ENCODE data around the gene MYL6.

- TF ChIP-seq, protein P1, sequence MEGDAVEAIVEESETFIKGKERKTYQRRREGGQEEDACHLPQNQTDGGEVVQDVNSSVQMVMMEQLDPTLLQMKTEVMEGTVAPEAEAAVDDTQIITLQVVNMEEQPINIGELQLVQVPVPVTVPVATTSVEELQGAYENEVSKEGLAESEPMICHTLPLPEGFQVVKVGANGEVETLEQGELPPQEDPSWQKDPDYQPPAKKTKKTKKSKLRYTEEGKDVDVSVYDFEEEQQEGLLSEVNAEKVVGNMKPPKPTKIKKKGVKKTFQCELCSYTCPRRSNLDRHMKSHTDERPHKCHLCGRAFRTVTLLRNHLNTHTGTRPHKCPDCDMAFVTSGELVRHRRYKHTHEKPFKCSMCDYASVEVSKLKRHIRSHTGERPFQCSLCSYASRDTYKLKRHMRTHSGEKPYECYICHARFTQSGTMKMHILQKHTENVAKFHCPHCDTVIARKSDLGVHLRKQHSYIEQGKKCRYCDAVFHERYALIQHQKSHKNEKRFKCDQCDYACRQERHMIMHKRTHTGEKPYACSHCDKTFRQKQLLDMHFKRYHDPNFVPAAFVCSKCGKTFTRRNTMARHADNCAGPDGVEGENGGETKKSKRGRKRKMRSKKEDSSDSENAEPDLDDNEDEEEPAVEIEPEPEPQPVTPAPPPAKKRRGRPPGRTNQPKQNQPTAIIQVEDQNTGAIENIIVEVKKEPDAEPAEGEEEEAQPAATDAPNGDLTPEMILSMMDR (IDR thresholded peaks at IDR 0.05; ENCODE audit: poor library complexity, severe bottlenecking) = peak; percentile 86
- TF ChIP-seq EZH2 (IDR thresholded peaks at IDR 0.05; ENCODE audit: borderline replicate concordance, insufficient read depth, low read length, poor library complexity, severe bottlenecking) = no peak
- peak; percentile 73 for TF ChIP-seq SMC3 (conservative IDR thresholded peaks at IDR 0.05; ENCODE audit: poor library complexity)
- TF ChIP-seq TAF1 (IDR thresholded peaks at IDR 0.05; ENCODE audit: low read depth) = no peak
- no peak for TF ChIP-seq POLR2AphosphoS5 (IDR thresholded peaks at IDR 0.05)
- no peak for TF ChIP-seq REST (IDR thresholded peaks at IDR 0.05; ENCODE audit: borderline replicate concordance)
- TF ChIP-seq RAD21 (conservative IDR thresholded peaks at IDR 0.05) = peak; percentile 77
- TF ChIP-seq EP300 (conservative IDR thresholded peaks at IDR 0.05; ENCODE audit: poor library complexity, severe bottlenecking) = no peak
- TF ChIP-seq MXI1 (conservative IDR thresholded peaks at IDR 0.05; ENCODE audit: poor library complexity, severe bottlenecking) = peak; percentile 55
Observed at GRCh38 chr12:56119361-56119796, 38.8 kb upstream of the MYL6 start.
